HepG2 (cell line): ENCODE measurements around the gene DEUP1. TPM values are rescaled to one million over a fixed set of nuclear protein-coding genes. Genes with fewer than 3 reads are reported as not detected.

Experiments used
- CHD4 ChIP-seq: fragments of 200-600 bp; sonication (generic); IDR thresholded peaks from 2 replicates; pipeline ENCODE4 v1.7.0; 2017; ENCODE audit warnings: mild to moderate bottlenecking, low read length, borderline replicate concordance
- CTCF ChIP-seq: sonication (generic); formaldehyde crosslinking; IDR thresholded peaks from 2 replicates; pipeline ENCODE4 v1.5.0; 2020; ENCODE audit warnings: mild to moderate bottlenecking, missing genetic modification reagents, moderate library complexity
- GFI1 ChIP-seq: sonication (generic); formaldehyde crosslinking; IDR thresholded peaks from 2 replicates; pipeline ENCODE4 v1.5.0; 2020; ENCODE audit warnings: missing genetic modification reagents, mild to moderate bottlenecking, borderline replicate concordance
- IRF2 ChIP-seq: IDR thresholded peaks from 2 replicates; pipeline ENCODE4 v1.6.1; 2018; ENCODE audit warnings: missing genetic modification reagents, missing compliant biosample characterization
- JUNB ChIP-seq: sonication (generic); formaldehyde crosslinking; IDR thresholded peaks from 2 replicates; pipeline ENCODE4 v1.8.0; 2022; ENCODE audit warnings: missing genetic modification reagents, mild to moderate bottlenecking, borderline replicate concordance
- KAT8 ChIP-seq: IDR thresholded peaks from 2 replicates; pipeline ENCODE4 v1.6.1; 2016; ENCODE audit warnings: missing genetic modification reagents, missing compliant biosample characterization
- MXD4 ChIP-seq: IDR thresholded peaks from 2 replicates; pipeline ENCODE4 v1.6.1; 2016; ENCODE audit warnings: mild to moderate bottlenecking, missing biosample characterization, missing genetic modification reagents
- MYNN ChIP-seq: sonication (generic); formaldehyde crosslinking; IDR thresholded peaks from 2 replicates; pipeline ENCODE4 v1.4.0; 2020; ENCODE audit warnings: mild to moderate bottlenecking, low read depth, missing genetic modification reagents
- POGK ChIP-seq: sonication (generic); formaldehyde crosslinking; conservative IDR thresholded peaks from 2 replicates; pipeline ENCODE4 v1.8.0; 2022; ENCODE audit warnings: mild to moderate bottlenecking, moderate library complexity, missing genetic modification reagents
- SALL1 ChIP-seq: sonication (generic); formaldehyde crosslinking; IDR thresholded peaks from 2 replicates; pipeline ENCODE4 v1.8.0; 2022; ENCODE audit warnings: mild to moderate bottlenecking, missing genetic modification reagents
- SRF ChIP-seq: IDR thresholded peaks from 2 replicates; pipeline ENCODE4 v1.6.1; 2011; ENCODE audit warnings: mild to moderate bottlenecking, low read depth, low read length, moderate library complexity
- STAG1 ChIP-seq: sonication (generic); formaldehyde crosslinking; IDR thresholded peaks from 2 replicates; pipeline ENCODE4 v1.4.0; 2020; ENCODE audit warnings: missing genetic modification reagents
- ZBTB20 ChIP-seq: sonication (generic); formaldehyde crosslinking; IDR thresholded peaks from 2 replicates; pipeline ENCODE4 v1.8.1; 2023; ENCODE audit warnings: missing genetic modification reagents, low read depth, mild to moderate bottlenecking, borderline replicate concordance
- ZGPAT ChIP-seq: IDR thresholded peaks from 2 replicates; pipeline ENCODE4 v1.6.1; 2016; ENCODE audit warnings: mild to moderate bottlenecking
- ZMYM3 ChIP-seq: sonication (generic); formaldehyde crosslinking; IDR thresholded peaks from 2 replicates; pipeline ENCODE4 v1.5.1; 2020; ENCODE audit warnings: mild to moderate bottlenecking, missing genetic modification reagents
- ZNF513 ChIP-seq: sonication (generic); formaldehyde crosslinking; conservative IDR thresholded peaks from 2 replicates; pipeline ENCODE4 v1.5.0; 2020; ENCODE audit warnings: missing genetic modification reagents
- ZNF605 ChIP-seq: sonication (generic); formaldehyde crosslinking; IDR thresholded peaks from 2 replicates; pipeline ENCODE4 v1.8.0; 2022; ENCODE audit warnings: mild to moderate bottlenecking, missing genetic modification reagents
- ZNF784 ChIP-seq: sonication (generic); formaldehyde crosslinking; IDR thresholded peaks from 2 replicates; pipeline ENCODE4 v1.5.1; 2020; ENCODE audit warnings: missing genetic modification reagents, mild to moderate bottlenecking, borderline replicate concordance
- polyA plus RNA-seq, 8 experiments: library from polyadenylated mRNA; depleted of rRNA in 3 of 8; stranded (reverse) in 7 of 8; unstranded in 1 of 8; fragments of >200 nt; fragmentation: Illumina TruSeq in 4 of 8; extraction: Trizol in 4 of 8; gene quantifications; 2 replicates each; pipeline versions ENCODE4 v1.2.1 to v1.2.3, GENCODE V29; 2011 to 2016; ENCODE audit warnings: low read depth in 4 of 8, missing spikeins in 1 of 8, mixed read lengths in 1 of 8; ENCODE audit not compliant: insufficient read depth in 1 of 8
- total RNA-seq, 5 experiments: library from RNA; depleted of rRNA; stranded (reverse); fragments of >200 nt; fragmentation: Illumina TruSeq; extraction: Trizol; gene quantifications; 2 replicates each; pipeline ENCODE4 v1.2.3, GENCODE V29; 2016; ENCODE audit warnings: low read depth in 1 of 5

DEUP1 gene
- total and polyA plus RNA-seq, 2 of the 13 experiments (the other 11 are each of a cell fraction or from before 2014, with no cell fraction given) = not detected

GRCh38 chr11:93487032-93487483, 156.5 kb downstream of the DEUP1 start (continued):
- peak; percentile 87 for TF ChIP-seq ZGPAT (CRISPR knock-in tag)
- TF ChIP-seq KAT8 (CRISPR knock-in tag) = peak; percentile 80
- peak; percentile 100 for TF ChIP-seq ZBTB20
- TF ChIP-seq MYNN = no peak
- peak; percentile 90 for TF ChIP-seq ZNF605 (CRISPR knock-in tag)
- peak; percentile 90 for TF ChIP-seq GFI1 (CRISPR knock-in tag)
- peak; percentile 82; the same call in 1 of the 2 replicates for TF ChIP-seq JUNB (CRISPR knock-in tag)
- peak; percentile 100 for TF ChIP-seq SALL1 (CRISPR knock-in tag)
- TF ChIP-seq IRF2 (CRISPR knock-in tag) = peak; percentile 74; the same call in 1 of the 2 replicates
- TF ChIP-seq SRF = no peak
- TF ChIP-seq CTCF (CRISPR knock-in tag) = peak; percentile 27; the same call in 1 of the 2 replicates
- peak; percentile 77; the same call in 1 of the 2 replicates for TF ChIP-seq POGK (CRISPR knock-in tag)
- peak; percentile 62; the same call in 1 of the 2 replicates for TF ChIP-seq MXD4 (CRISPR knock-in tag)
- TF ChIP-seq ZNF513 (CRISPR knock-in tag) = no peak
- TF ChIP-seq CHD4 = no peak
- peak; percentile 31; the same call in 1 of the 2 replicates for TF ChIP-seq STAG1 (CRISPR knock-in tag)
- TF ChIP-seq ZNF784 (CRISPR knock-in tag) = peak; percentile 51; the same call in 1 of the 2 replicates
- peak; percentile 76; the same call in 1 of the 2 replicates for TF ChIP-seq ZMYM3
